Lower lobe of right lung (tissue), 2 donors: ENCODE data around the gene PRR30. TPM values are rescaled to one million over a fixed set of nuclear protein-coding genes. Genes with fewer than 3 reads are reported as not detected.

Experiments used
- ATAC-seq, 2 donors: fragments of 200-7000 bp; cut with Tn5 transposase; one replicate each; pipeline ENCODE4 v1.9.1; 2020 to 2022; ENCODE audit warnings: mild to moderate bottlenecking in 2 of 2, moderate library complexity in 2 of 2
- DNase-seq: peaks from one replicate; pipeline ENCODE4 v3.0.0-alpha.2; 2020
- H3K27ac ChIP-seq: fragments of 200-600 bp; one replicate; pipeline ENCODE4 v1.8.0; 2022
- H3K27me3 ChIP-seq: fragments of 200-600 bp; one replicate; pipeline ENCODE4 v1.8.0; 2022; ENCODE audit warnings: low read depth
- H3K36me3 ChIP-seq: fragments of 200-600 bp; one replicate; pipeline ENCODE4 v1.8.0; 2022; ENCODE audit warnings: mild to moderate bottlenecking
- H3K4me1 ChIP-seq: fragments of 200-600 bp; one replicate; pipeline ENCODE4 v1.8.0; 2022
- H3K4me3 ChIP-seq: fragments of 200-600 bp; one replicate; pipeline ENCODE4 v1.8.0; 2022; ENCODE audit warnings: mild to moderate bottlenecking
- H3K9me3 ChIP-seq: fragments of 200-600 bp; one replicate; pipeline ENCODE4 v1.8.0; 2022
- CTCF ChIP-seq: fragments of 200-600 bp; IDR thresholded peaks from one replicate; pipeline ENCODE4 v1.8.0; 2022; ENCODE audit warnings: antibody characterized with exemption, mild to moderate bottlenecking
- intact Hi-C: fragments of 100-400 bp; cut with DNase I; formaldehyde crosslinking; loops from one replicate; pipeline ENCODE4 v1.11.0; 2022
- total RNA-seq: library from RNA; stranded (reverse); fragmentation: NEBNext Ultra II Directional; extraction: Animal tissue kit (Norgen Biotek cat#: 25700); gene quantifications from one replicate; pipeline ENCODE4 v1.2.1, GENCODE V29; 2021
- donor health status: DM: no; HTN: yes; CAD: no; lungs with severe emphysema.

PRR30 gene
- total RNA-seq, 1 donor from 2014 or later: not detected

GRCh38 chr2:27130396-27130795, 8.8 kb downstream of the PRR30 start:
- H3K27ac ChIP-seq: no peak overlapping the region
- peaks cover 36% of the 10 kb centered on the region for H3K36me3 ChIP-seq
- H3K27me3 ChIP-seq: no peaks in the 10 kb centered on the region
- ATAC-seq (no peak), DNase-seq (no peak)
- no peak overlapping the region for H3K4me3 ChIP-seq
- TF ChIP-seq CTCF: no peak
- H3K9me3 ChIP-seq: no peaks in the 10 kb centered on the region
- H3K4me1 ChIP-seq: peaks cover 17% of the 10 kb centered on the region
- intact Hi-C loops: no loop called here

DNA sequence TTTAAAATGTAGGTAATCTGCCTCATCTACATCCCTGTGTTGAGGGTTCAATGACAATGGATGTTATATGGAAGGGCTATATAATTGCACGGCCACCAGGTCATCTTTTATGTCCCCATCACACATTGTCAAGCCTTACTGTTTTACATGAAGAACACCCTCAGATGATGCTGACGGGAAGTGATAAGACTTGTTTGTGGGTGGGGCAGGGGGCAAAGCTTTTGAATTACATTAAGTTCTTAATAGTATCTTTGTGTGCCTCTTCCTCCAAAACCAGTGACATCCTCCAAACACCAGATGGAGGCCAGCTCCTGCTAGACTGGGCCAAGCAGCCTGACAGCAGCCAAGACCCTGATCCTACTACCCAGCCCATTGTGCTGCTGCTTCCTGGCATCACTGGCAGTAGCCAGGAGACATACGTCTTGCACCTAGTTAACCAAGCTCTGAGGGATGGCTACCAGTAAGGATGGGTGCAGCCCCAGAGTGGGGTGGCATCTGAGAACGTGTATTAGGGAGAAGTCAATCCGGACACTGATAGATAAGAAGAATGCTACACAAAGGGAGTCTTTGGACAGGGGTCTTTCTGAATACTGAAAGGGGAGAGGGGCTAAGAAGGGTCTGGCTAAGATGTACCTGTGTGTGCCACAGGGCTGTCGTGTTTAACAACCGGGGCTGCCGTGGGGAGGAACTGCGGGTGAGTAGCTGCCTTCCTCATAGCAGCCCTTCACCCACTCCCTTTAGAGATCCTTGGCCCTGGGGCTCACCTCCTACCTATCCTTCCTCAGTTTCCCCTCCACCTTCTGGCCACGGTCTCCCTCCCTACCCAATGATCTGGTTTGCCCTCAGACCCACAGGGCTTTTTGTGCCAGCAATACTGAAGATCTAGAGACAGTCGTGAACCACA, 10.3 kb downstream of the PRR30 start:
- no peak for TF ChIP-seq CTCF
- H3K36me3 ChIP-seq: peaks cover 36% of the 10 kb centered on the region
- no peak overlapping the region for H3K4me3 ChIP-seq
- no peaks in the 10 kb centered on the region for H3K9me3 ChIP-seq
- H3K27me3 ChIP-seq: no peaks in the 10 kb centered on the region
- peaks cover 17% of the 10 kb centered on the region for H3K4me1 ChIP-seq
- ATAC-seq (no peak), DNase-seq (no peak)
- no peak overlapping the region for H3K27ac ChIP-seq
- intact Hi-C loops: no loop called here

GRCh38 chr2:27127883-27128667, 11.1 kb downstream of the PRR30 start:
- H3K27ac ChIP-seq: no peak overlapping the region
- H3K9me3 ChIP-seq: no peaks in the 10 kb centered on the region
- H3K4me1 ChIP-seq: peaks cover 11% of the 10 kb centered on the region
- intact Hi-C loops: no loop called here
- ATAC-seq (no peak), DNase-seq (no peak)
- H3K4me3 ChIP-seq: no peak overlapping the region
- H3K36me3 ChIP-seq: peaks cover 36% of the 10 kb centered on the region
- no peaks in the 10 kb centered on the region for H3K27me3 ChIP-seq
- TF ChIP-seq CTCF: no peak

GRCh38 chr2:27126252-27126710, 12.9 kb downstream of the PRR30 start:
- intact Hi-C loops: no loop called here
- Histone ChIP-seq H3K9me3 (no peaks in the 10 kb centered on the region), H3K4me1 (peaks cover 6% of the 10 kb centered on the region), H3K36me3 (peaks cover 21% of the 10 kb centered on the region), H3K27me3 (no peaks in the 10 kb centered on the region), H3K4me3 (no peak overlapping the region), H3K27ac (no peak overlapping the region)
- ATAC-seq: no peak
- no peak for DNase-seq
- TF ChIP-seq CTCF: no peak

DNA sequence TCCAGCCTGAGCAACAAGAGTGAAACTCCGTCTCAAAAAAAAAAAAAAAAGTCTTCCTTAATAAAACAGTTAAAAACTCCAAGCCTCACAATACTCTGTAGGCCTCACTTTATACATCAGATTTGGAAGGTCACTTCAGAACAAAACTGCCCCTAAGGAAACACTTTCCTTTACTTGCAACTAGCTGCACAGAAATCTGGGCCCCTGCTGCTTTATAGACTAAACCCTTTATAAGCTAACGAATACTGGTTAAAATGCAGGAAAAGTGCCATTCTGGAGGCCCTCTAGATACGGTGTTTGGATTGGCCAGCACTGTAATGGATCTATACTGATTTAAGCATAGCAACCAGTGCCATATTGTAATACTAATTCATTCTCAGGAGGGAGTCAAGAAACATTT, 14.1 kb downstream of the PRR30 start:
- Histone ChIP-seq H3K27ac (no peak overlapping the region), H3K4me3 (no peak overlapping the region), H3K4me1 (peaks cover 6% of the 10 kb centered on the region), H3K9me3 (no peaks in the 10 kb centered on the region), H3K36me3 (peaks cover 9% of the 10 kb centered on the region), H3K27me3 (no peaks in the 10 kb centered on the region)
- ATAC-seq (no peak), DNase-seq (no peak)
- intact Hi-C loops: no loop called here
- no peak for TF ChIP-seq CTCF
